Esophagus squamous epithelium (tissue), 4 donors: ENCODE measurements around the gene SALL1.

Experiments used
- POLR2A ChIP-seq, 4 donors: fragments of 450-650 bp; IDR thresholded peaks; one replicate each; pipeline ENCODE4 v1.6.1; 2017; ENCODE audit warnings: antibody characterized with exemption in 4 of 4, mild to moderate bottlenecking in 4 of 4, moderate library complexity in 3 of 4
- TF ChIP-seq, protein P1 (sequence below), 6 experiments: fragments of 450-650 bp in 4 of 6; fragments of 200-600 bp in 2 of 6; sonication (generic) in 2 of 6; IDR thresholded peaks; one replicate each; pipeline ENCODE4 v1.5.1; 2016 to 2019; ENCODE audit warnings: antibody characterized with exemption in 6 of 6, mild to moderate bottlenecking in 4 of 6, moderate library complexity in 4 of 6

DNA sequence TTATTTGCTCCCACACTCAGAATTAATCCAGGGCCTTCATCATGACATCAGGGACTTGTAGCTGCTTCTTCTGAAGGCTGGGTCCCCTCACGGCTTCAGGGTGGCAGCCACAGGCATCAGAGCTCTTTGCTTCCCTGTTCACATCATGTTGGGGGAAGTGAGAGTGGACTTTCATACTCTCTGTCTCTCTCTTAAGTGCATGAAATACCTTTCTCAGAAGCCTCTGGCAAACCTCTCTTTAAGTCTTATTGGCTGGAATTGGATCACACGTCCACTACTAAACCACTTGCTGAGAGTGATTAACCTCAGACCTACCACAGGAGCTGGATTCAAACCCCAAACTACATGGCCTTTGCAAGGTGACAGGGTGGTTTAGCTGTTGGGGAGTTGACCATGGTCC lies 17.7 kb upstream of the SALL1 start:
- no peak for TF ChIP-seq POLR2A (IDR thresholded peaks at IDR 0.05)
- TF ChIP-seq, protein P1, sequence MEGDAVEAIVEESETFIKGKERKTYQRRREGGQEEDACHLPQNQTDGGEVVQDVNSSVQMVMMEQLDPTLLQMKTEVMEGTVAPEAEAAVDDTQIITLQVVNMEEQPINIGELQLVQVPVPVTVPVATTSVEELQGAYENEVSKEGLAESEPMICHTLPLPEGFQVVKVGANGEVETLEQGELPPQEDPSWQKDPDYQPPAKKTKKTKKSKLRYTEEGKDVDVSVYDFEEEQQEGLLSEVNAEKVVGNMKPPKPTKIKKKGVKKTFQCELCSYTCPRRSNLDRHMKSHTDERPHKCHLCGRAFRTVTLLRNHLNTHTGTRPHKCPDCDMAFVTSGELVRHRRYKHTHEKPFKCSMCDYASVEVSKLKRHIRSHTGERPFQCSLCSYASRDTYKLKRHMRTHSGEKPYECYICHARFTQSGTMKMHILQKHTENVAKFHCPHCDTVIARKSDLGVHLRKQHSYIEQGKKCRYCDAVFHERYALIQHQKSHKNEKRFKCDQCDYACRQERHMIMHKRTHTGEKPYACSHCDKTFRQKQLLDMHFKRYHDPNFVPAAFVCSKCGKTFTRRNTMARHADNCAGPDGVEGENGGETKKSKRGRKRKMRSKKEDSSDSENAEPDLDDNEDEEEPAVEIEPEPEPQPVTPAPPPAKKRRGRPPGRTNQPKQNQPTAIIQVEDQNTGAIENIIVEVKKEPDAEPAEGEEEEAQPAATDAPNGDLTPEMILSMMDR (IDR thresholded peaks at IDR 0.05): no peak
